22Rv1 (cell line): Measurements from ENCODE around the gene FGFR2.

ENCODE experiments used
- ZFX ChIP-seq: fragments of 450-650 bp; IDR thresholded peaks from 2 replicates; pipeline ENCODE4 v1.6.1; 2017; ENCODE audit warnings: antibody characterized with exemption, borderline replicate concordance
- TF ChIP-seq, protein P1 (sequence below): fragments of 450-650 bp; IDR thresholded peaks from 2 replicates; pipeline ENCODE4 v1.5.1; 2017; ENCODE audit warnings: mild to moderate bottlenecking

GRCh38 chr10:121624836-121625486 is 26.7 kb upstream of the FGFR2 start:
- TF ChIP-seq, protein P1, sequence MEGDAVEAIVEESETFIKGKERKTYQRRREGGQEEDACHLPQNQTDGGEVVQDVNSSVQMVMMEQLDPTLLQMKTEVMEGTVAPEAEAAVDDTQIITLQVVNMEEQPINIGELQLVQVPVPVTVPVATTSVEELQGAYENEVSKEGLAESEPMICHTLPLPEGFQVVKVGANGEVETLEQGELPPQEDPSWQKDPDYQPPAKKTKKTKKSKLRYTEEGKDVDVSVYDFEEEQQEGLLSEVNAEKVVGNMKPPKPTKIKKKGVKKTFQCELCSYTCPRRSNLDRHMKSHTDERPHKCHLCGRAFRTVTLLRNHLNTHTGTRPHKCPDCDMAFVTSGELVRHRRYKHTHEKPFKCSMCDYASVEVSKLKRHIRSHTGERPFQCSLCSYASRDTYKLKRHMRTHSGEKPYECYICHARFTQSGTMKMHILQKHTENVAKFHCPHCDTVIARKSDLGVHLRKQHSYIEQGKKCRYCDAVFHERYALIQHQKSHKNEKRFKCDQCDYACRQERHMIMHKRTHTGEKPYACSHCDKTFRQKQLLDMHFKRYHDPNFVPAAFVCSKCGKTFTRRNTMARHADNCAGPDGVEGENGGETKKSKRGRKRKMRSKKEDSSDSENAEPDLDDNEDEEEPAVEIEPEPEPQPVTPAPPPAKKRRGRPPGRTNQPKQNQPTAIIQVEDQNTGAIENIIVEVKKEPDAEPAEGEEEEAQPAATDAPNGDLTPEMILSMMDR, result no peak
- TF ChIP-seq ZFX, result no peak
